ENCODE measurements around the gene TRANK1.
"Not testable (repeated sequence)": the region's sequence is repeated elsewhere in the genome, so short reads cannot be mapped to it uniquely, and the experiment has no call there.

The TRANK1 gene

DNA sequence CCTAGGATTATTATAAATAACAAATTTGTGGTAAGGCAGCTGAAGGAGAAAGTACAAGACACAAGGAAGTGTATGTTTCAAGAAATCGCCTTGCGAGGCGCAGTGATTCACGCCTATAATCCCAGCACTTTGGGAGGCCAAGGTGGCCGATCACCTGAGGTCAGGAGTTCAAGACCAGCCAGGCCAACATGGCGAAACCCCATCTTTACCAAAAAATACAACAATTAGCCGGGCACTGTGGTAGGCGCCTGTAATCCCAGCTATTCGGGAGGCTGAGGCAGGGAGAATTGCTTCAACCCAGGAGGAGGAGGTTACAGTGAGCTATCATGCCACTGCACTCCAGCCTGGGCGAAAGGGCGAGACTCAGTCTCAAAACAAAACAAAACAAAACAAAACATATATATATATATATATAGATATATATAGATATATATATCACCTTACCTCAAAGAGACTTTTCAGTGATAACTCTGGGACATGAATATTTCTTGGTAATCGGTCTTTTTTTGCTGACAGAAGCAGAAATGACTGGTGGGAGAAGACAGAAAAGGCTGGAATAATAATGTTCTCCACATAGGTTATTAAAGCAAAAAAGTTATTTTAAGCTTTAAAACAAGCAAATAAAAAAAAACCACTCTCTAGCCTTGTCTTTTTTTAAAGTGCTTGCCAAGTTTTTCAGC, 52.3 kb downstream of the TRANK1 start:
- no peak overlapping the region for H3K4me3 ChIP-seq (ENCODE audit: low read depth, low read length)
- TF ChIP-seq, protein P1, sequence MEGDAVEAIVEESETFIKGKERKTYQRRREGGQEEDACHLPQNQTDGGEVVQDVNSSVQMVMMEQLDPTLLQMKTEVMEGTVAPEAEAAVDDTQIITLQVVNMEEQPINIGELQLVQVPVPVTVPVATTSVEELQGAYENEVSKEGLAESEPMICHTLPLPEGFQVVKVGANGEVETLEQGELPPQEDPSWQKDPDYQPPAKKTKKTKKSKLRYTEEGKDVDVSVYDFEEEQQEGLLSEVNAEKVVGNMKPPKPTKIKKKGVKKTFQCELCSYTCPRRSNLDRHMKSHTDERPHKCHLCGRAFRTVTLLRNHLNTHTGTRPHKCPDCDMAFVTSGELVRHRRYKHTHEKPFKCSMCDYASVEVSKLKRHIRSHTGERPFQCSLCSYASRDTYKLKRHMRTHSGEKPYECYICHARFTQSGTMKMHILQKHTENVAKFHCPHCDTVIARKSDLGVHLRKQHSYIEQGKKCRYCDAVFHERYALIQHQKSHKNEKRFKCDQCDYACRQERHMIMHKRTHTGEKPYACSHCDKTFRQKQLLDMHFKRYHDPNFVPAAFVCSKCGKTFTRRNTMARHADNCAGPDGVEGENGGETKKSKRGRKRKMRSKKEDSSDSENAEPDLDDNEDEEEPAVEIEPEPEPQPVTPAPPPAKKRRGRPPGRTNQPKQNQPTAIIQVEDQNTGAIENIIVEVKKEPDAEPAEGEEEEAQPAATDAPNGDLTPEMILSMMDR (IDR thresholded peaks at IDR 0.05; ENCODE audit: insufficient read depth, low read length, missing control alignments): no peak
- CTCF ChIA-PET: interaction anchor here (1.1 to 4.3 kb wide), 2 partner anchors 14 to 23 kb away, joined by 3 to 23 read pairs; no protein-coding TSS in a partner anchor
- POLR2A ChIA-PET: interaction anchor here (0.8 kb wide), 1 partner anchor 30 kb away, joined by 4 read pairs; no protein-coding TSS in a partner anchor
- no peak for DNase-seq (ENCODE audit: low read depth, low spot score)

DNA sequence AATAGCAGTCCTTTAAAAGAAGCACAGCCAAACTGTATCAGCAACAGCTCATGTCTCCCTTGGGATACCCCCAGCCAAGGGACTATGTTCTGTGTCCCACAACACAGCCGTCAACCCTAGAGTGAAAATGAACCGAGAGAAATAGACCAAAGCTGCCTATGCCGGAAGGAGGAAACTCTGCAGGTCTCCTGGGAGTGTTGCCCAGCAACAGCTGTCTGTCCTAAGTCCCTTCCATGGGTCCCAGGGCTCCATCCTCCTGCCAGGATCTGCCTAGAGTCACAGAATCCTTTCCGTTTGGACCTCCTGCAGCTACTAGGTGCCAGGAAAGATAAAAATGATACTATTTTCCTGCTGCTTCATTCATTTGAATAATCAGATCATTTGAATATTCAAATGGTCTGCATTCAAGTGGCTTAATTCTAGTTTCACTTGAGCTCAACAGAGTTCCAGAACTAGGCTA, 53.1 kb downstream of the TRANK1 start:
- POLR2A ChIA-PET: interaction anchor here (0.6 to 0.8 kb wide), 2 partner anchors 15 to 31 kb away, joined by 3 to 4 read pairs; no protein-coding TSS in a partner anchor
- TF ChIP-seq, protein P1 (IDR thresholded peaks at IDR 0.05; ENCODE audit: insufficient read depth, low read length, missing control alignments): no peak
- H3K4me3 ChIP-seq (ENCODE audit: low read depth, low read length): no peak overlapping the region
- DNase-seq (ENCODE audit: low read depth, low spot score): no peak
- CTCF ChIA-PET: interaction anchor here (1.1 to 4.3 kb wide), 2 partner anchors 15 to 22 kb away, joined by 3 to 23 read pairs; no protein-coding TSS in a partner anchor

DNA sequence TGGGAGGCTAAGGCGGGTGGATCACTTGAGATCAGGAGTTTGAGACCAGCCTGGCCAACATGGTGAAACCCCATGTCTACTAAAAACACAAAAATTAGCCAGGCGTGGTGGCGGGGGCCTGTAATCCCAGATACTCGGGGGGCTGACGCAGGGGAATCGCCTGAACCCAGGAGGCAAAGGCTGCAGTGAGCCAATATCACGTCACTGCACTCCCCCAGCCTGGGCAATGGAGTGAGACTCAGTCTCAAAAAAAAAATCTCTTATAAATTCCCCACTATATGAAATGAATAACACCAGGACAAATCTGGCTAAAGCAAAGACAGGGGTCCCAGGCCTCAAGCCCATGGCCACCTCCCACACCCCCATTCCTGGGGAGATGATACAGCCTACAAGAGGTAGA, 53.8 kb downstream of the TRANK1 start:
- ChIA-PET CTCF (interaction anchor here (4.3 kb wide), 1 partner anchor 21 kb away, joined by 23 read pairs; no protein-coding TSS in a partner anchor), POLR2A (interaction anchor here (0.6 kb wide), 1 partner anchor 16 kb away, joined by 3 read pairs; no protein-coding TSS in a partner anchor)
- DNase-seq (ENCODE audit: low read depth, low spot score); H3K4me3 ChIP-seq (ENCODE audit: low read depth, low read length): not testable (repeated sequence)

DNA sequence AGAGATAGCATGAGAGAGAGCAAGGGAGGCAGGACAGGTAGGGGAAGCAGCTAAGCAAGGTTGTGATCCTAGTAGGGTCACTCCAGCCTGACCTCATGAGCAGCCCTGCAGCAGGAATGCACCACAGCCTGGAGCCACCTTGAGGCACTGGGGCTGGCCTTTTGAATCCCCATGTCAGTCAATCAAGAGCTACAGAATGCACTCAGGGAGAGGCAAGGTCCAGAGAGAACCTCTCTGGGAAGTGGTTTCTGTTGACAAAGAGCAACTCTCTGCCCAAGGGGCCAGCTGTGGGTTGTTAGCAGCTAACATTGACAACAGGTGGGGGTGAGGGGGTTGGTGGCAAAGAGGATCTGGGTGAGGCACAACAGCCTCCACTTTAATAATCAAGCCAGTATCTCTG, 54.6 kb downstream of the TRANK1 start:
- H3K4me3 ChIP-seq (ENCODE audit: low read depth, low read length): no peak overlapping the region
- ChIA-PET CTCF (interaction anchor here (4.3 kb wide), 1 partner anchor 22 kb away, joined by 27 read pairs; no protein-coding TSS in a partner anchor), POLR2A (no interaction called here)
- DNase-seq (ENCODE audit: low read depth, low spot score): no peak
- TF ChIP-seq, protein P1 (IDR thresholded peaks at IDR 0.05; ENCODE audit: insufficient read depth, low read length, missing control alignments): no peak

DNA sequence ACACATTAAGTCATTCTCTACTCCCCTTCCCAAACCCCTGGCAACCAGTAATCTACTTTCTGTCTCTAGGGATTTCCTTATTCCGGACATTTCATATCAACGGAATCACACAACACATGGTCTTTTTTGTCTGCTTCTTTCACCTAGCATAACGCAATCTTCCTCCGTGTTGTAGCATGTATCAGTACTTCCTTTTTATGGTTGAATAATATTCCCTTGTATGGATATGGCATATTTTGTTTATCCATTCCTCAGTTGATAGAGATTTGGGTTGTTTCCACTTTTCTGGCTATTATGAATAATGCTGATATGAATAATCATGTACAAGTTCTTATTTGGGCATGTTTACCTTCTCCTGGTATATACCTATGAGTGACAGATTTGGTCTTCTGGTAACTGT, 63.1 kb downstream of the TRANK1 start:
- no peak for DNase-seq (ENCODE audit: low read depth, low spot score)
- no peak overlapping the region for H3K4me3 ChIP-seq (ENCODE audit: low read depth, low read length)
- ChIA-PET CTCF (interaction anchor here (3.2 kb wide), 1 partner anchor 13 kb away, joined by 14 read pairs; no protein-coding TSS in a partner anchor), POLR2A (no interaction called here)
- TF ChIP-seq, protein P1 (IDR thresholded peaks at IDR 0.05; ENCODE audit: insufficient read depth, low read length, missing control alignments): no peak

DNA sequence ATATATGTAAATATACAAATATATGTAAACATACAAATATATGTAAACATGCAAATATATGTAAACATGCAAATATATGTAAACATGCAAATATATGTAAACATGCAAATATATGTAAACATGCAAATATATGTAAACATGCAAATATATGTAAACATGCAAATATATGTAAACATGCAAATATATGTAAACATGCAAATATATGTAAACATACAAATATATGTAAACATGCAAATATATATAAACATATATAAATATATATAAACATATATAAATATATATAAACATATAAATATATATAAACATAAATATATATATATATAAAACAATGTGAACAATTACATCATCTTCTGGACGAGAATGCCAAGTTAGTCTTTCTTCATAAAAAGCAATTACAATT, 65.0 kb downstream of the TRANK1 start:
- H3K4me3 ChIP-seq (ENCODE audit: low read depth, low read length); DNase-seq (ENCODE audit: low read depth, low spot score); POLR2A ChIA-PET: not testable (repeated sequence)
- CTCF ChIA-PET: interaction anchor here (1.8 kb wide), 1 partner anchor 11 kb away, joined by 4 read pairs; no protein-coding TSS in a partner anchor

DNA sequence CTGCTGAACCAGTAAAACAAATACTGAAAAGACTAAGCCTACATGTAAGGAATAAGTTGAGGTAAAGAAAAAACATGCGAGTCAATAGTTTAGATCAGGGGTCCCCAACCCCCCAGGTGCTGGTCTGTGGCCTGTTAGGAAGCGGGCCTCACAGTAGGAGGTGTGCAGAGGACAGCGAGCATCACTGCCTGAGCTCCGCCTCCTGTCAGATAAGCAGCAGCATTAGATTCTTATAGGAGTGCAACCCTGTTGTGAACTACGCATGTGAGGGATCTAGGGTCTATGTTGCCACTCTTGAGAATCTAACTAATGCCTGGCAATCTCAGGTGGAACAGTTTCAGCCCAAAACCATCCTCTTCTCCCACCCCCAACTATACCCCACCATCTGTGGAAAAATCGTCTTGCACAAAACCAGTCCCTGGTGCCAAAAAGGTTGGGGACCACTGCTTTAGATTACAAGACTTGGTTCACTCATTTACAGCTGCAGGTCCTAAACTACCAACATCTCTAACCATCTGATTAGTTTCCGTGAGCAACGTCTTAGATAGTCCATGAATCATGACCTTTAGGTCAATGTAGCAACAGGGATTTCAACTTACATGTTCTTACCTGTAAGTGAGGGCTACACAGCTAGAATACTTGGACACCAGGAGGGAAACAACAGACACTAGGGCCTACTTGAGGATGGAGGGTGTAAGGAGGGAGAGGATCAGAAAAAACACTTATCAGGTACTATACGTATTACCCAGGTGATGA, 66.7 kb downstream of the TRANK1 start:
- DNase-seq (ENCODE audit: low read depth, low spot score): no peak
- ChIA-PET POLR2A (no interaction called here), CTCF (interaction anchor here (1.8 kb wide), 1 partner anchor 9 kb away, joined by 4 read pairs; no protein-coding TSS in a partner anchor)
- TF ChIP-seq, protein P1 (IDR thresholded peaks at IDR 0.05; ENCODE audit: insufficient read depth, low read length, missing control alignments): no peak
- H3K4me3 ChIP-seq (ENCODE audit: low read depth, low read length): no peak overlapping the region

All from AG04449 (cell line).